GM19372 (cell line): ENCODE results near the gene TEF.
A peak's percentile ranks its signal among the peaks of the same experiment; 100 is the strongest.

Experiments
- ATAC-seq: cut with Tn5 transposase; IDR thresholded peaks from one replicate; pipeline ENCODE4 v1.9.1; 2021; ENCODE audit warnings: mild to moderate bottlenecking, low read depth, moderate library complexity; ENCODE audit not compliant: unreplicated experiment

TEF gene

DNA sequence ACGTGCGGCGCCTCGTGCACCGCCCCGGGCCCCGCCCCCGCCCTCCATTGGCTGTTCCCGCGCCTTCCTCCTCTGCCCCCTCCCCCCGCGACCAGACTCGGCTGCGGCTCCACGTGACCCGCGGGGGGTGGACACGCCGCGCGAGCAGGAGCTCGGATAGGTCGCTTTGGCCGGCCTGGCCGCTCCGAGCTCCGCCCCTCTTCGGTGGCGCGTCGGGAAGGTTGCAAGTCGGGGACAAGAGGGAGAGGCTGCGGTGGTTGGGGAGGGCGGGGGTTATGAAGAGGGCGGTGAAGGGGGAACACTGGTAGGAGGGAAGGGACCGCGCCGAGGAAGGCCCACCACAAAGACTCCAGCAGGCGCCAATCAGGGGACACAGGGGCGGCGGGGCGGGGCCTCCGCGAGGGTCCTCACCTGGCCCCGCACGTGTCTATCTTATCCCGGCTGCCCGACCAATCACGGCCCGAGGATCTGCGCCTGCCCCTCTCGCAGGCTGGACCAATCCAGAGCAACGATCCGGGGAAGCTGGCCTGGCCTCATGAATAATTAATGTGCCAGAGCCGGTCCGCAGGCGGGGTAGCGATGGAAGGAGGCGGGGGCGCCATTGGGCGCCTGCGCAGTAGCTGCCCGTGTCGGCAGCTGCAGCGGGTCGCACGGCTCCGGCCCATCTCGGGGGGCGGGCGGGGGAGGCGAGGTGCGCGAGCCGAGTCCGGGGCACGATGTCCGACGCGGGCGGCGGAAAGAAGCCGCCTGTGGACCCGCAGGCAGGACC is at the start of gene TEF:
Gene TEF, plus strand, starts transcription at position 614 of the 769 bp plus-strand sequence. Its CDS starts 103 bp downstream, at position 717.
- peak; percentile 79 for ATAC-seq

GRCh38 chr22:41332217-41332939 is 49.4 kb upstream of the TEF start:
- no peak for ATAC-seq

GRCh38 chr22:41333806-41334205 is 47.9 kb upstream of the TEF start:
- ATAC-seq, result no peak

GRCh38 chr22:41334215-41334614 is 47.5 kb upstream of the TEF start:
- no peak for ATAC-seq

- no peak for ATAC-seq
These were observed 46.6 kb upstream of the TEF start for GRCh38 chr22:41334951-41335635.

- ATAC-seq, result no peak
These were observed 43.0 kb upstream of the TEF start for GRCh38 chr22:41338614-41339212.

DNA sequence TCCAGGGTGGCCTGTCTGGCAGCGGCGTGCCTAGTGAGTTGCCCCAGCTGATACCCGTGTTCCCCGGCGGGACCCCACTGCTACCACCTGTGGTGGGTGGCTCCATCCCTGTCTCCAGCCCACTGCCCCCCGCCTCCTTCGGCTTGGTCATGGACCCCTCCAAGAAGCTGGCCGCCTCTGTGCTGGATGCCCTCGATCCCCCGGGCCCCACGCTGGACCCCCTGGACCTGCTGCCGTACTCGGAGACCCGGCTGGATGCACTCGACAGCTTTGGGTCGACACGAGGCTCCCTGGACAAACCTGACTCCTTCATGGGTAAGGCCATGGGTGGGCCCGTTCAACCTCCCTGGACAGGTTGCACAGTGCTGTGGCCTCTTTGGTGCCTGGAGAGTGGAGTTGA is 41.9 kb upstream of the TEF start:
- ATAC-seq, result no peak

- no peak for ATAC-seq
These were observed 41.4 kb upstream of the TEF start for GRCh38 chr22:41340357-41340756.

GRCh38 chr22:41341012-41341411 is 40.7 kb upstream of the TEF start:
- ATAC-seq, result no peak

DNA sequence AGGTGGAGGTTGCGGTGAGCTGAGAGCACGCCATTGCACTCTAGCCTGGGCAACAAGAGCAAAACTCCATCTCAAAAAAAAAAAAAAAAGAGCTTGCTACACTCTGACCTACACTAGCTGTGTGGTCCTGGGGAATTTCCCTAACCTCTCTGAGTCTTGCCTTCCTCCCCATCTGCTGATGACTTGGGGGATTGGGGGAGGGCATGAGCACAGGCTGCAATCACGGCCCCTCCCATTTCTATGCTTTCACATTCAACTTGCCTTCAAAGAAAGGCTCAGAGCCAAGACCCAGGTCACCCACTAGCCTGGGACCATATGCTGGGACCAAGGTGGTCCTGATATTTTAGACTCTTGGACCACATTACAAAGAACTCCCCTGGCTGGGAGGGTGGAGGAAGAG is 39.8 kb upstream of the TEF start:
- ATAC-seq, result no peak

- no peak for ATAC-seq
These were observed 38.4 kb upstream of the TEF start for GRCh38 chr22:41343300-41343699.

- no peak for ATAC-seq
These were observed 38.0 kb upstream of the TEF start for GRCh38 chr22:41343717-41344116.

DNA sequence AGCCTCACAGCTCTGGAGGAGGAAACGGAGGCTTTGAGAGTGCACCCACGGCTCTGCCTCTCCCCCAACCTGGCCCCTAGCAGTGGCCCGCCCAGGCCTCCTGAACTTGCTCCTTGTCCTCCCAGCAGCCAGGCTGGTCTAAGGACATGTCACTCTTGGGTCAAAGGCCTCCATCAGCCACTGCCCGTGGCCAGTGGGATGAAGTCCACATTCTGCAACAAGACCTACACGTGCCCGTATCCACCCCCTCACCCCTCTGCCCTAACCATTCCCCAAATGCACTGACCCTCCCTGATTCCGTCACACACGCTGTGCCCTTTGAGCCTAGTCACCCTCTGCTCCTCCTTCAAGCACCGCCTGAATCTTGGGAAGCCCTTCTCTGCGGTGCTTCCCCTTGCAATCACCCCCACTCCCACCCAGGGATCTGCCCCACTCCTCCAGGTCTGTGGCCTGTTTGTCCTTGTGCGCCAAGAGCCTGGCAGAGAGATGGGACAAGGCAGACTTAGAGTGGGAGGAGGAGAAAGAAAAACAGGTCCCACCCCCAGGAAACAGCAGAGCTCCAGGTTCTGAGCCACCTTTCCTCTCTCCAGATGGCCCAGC is 37.5 kb upstream of the TEF start:
- no peak for ATAC-seq

DNA sequence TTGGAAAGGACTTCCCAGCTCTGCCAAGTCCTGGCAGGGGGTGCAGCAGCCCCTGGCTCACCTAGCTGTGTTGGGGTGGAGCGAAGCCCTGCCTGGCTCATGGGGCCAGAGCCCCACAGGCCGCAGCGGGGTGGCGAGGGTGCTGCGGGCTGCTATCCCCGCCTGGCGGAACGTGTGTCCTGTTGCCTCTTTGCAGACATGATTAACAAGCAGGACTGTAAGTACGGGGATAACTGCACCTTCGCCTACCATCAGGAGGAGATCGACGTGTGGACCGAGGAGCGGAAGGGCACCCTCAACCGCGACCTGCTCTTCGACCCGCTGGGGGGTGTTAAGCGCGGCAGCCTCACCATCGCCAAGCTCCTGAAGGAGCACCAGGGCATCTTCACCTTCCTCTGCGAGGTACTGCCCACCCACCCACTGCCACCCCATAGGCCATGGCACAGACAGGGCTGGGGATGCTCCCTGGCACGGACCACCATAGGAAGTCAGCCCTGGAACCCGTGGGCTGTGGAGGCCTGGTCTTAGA is 35.9 kb upstream of the TEF start:
- no peak for ATAC-seq

GRCh38 chr22:41347066-41347859 is 34.5 kb upstream of the TEF start:
- ATAC-seq, result no peak

DNA sequence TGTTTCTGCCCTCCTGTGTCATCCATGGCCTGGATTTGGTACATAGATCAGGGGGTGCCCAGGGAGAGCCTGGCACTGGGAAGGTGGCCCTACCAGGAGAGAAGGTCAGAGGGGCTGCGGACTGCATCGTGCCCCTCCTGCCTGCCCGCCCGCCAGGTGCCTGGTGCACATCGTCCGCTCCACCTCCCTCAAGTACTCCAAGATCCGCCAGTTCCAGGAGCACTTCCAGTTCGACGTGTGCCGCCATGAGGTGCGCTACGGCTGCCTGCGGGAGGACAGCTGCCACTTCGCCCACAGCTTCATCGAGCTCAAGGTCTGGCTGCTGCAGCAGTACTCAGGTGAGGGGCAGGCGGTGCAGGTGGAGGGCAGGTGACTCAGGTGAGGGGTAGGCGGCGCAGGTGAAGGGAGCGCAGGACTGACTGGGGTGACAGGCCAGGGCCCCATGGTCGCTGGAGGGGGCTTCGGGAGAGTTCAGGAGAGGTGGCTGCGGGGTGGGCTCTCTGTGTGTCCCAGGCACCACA is 32.7 kb upstream of the TEF start:
- no peak for ATAC-seq

DNA sequence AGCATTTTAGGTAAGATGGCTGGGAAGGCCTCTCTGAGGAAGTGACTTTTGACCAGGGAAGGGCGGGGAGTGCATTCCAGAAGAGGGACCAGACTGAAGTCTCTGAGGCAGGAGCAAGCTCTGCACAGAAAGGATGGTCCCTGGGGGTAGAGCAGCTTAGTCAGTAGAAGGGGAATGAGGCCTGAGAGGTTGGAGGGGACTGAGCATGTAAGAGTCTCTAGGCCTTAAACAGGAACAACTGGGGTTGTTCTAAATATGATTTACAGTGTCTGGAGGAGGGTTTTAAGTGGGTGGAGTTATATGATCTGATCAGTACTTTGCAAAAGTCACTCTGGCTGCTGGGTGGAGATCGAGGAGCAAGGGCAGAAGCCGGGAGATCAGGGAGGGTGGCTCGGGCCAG is 31.7 kb upstream of the TEF start:
- ATAC-seq, result no peak

GRCh38 chr22:41351011-41351410 is 30.7 kb upstream of the TEF start:
- ATAC-seq, result no peak

- ATAC-seq, result no peak
These were observed 29.7 kb upstream of the TEF start for GRCh38 chr22:41352058-41352457.
